IMR-90 (cell line): ENCODE measurements around the gene ARL6IP5. TPM values are rescaled to one million over a fixed set of nuclear protein-coding genes. Genes with fewer than 3 reads are reported as not detected.
A peak's percentile ranks its signal among the peaks of the same experiment; 100 is the strongest.

Experiments
- ATAC-seq: fragments of 200-7000 bp; cut with Tn5 transposase; 2 replicates; pipeline ENCODE4 v1.9.1; 2020; ENCODE audit warnings: low read depth, mild to moderate bottlenecking, moderate library complexity
- BruUV-seq: library from RNA; stranded (reverse); fragments of 400-500 nt; replicated peaks from 2 replicates; lab custom pipeline; 2021; lab: Mats Ljungman, UMichigan
- CTCF ChIA-PET: fragments of 300-600 bp; formaldehyde crosslinking; extraction: SDS; loops from one replicate; lab custom pipeline; 2021; ENCODE audit warnings: antibody characterized with exemption; lab: Yijun Ruan, JAX
- POLR2A ChIA-PET: fragments of 300-600 bp; sonication (Branson Sonifier 250); formaldehyde crosslinking; loops from one replicate; lab custom pipeline; 2022; ENCODE audit warnings: antibody characterized with exemption; ENCODE audit not compliant: unreplicated experiment; lab: Charles Lee
- DNase-seq: peaks from one replicate; pipeline ENCODE4 v3.0.0; 2013
- H2AFZ ChIP-seq: replicated peaks from 2 replicates; pipeline ENCODE3; 2013; ENCODE audit warnings: low read length, mild to moderate bottlenecking; ENCODE audit not compliant: poor library complexity
- H2AK5ac ChIP-seq: 2 replicates; pipeline ENCODE4 v1.6.1; 2013; ENCODE audit warnings: low read depth, low read length, inconsistent platforms
- H2AK9ac ChIP-seq: replicated peaks from 2 replicates; pipeline ENCODE3; 2013; ENCODE audit warnings: mild to moderate bottlenecking, low read depth, low read length, moderate library complexity; ENCODE audit not compliant: poor library complexity
- H2BK120ac ChIP-seq: 2 replicates; pipeline ENCODE4 v1.6.1; 2013; ENCODE audit warnings: low read depth, low read length, inconsistent platforms
- H2BK15ac ChIP-seq: 3 replicates; pipeline ENCODE4 v1.6.1; 2013; ENCODE audit warnings: low read depth, low read length, inconsistent platforms
- H2BK20ac ChIP-seq: 2 replicates; pipeline ENCODE4 v1.6.1; 2013; ENCODE audit warnings: low read depth, mild to moderate bottlenecking, inconsistent platforms, low read length, moderate library complexity
- H2BK5ac ChIP-seq: 2 replicates; pipeline ENCODE4 v1.6.1; 2013; ENCODE audit warnings: mild to moderate bottlenecking, low read depth, low read length, inconsistent platforms; ENCODE audit not compliant: poor library complexity, severe bottlenecking
- H3K14ac ChIP-seq: replicated peaks from 2 replicates; pipeline ENCODE4 v1.6.1; 2013; ENCODE audit warnings: low read depth, low read length, inconsistent platforms
- H3K18ac ChIP-seq: 2 replicates; pipeline ENCODE4 v1.6.1; 2013; ENCODE audit warnings: low read depth, low read length, control low read depth
- H3K23ac ChIP-seq: 2 replicates; pipeline ENCODE4 v1.6.1; 2013; ENCODE audit warnings: low read depth, low read length, inconsistent platforms
- H3K27ac ChIP-seq: 2 replicates; pipeline ENCODE4 v1.5.1; 2013; ENCODE audit warnings: mild to moderate bottlenecking, control low read depth, low read length; ENCODE audit not compliant: insufficient read depth
- H3K27me3 ChIP-seq: 2 replicates; pipeline ENCODE4 v1.6.1; 2013; ENCODE audit warnings: low read length; ENCODE audit not compliant: control insufficient read depth, insufficient read depth
- H3K36me3 ChIP-seq: 2 replicates; pipeline ENCODE4 v1.6.1; 2013; ENCODE audit warnings: low read length, mixed read lengths; ENCODE audit not compliant: control insufficient read depth, insufficient read depth
- H3K4ac ChIP-seq: 2 replicates; pipeline ENCODE4 v1.6.1; 2013; ENCODE audit warnings: low read depth, low read length, inconsistent platforms
- H3K4me1 ChIP-seq: 2 replicates; pipeline ENCODE4 v1.6.1; 2013; ENCODE audit warnings: low read length, mixed read lengths; ENCODE audit not compliant: control insufficient read depth, insufficient read depth
- H3K4me2 ChIP-seq: 2 replicates; pipeline ENCODE4 v1.6.1; 2013; ENCODE audit warnings: low read depth, mild to moderate bottlenecking, control low read depth, low read length, moderate library complexity
- H3K4me3 ChIP-seq: 2 replicates; pipeline ENCODE4 v1.5.1; 2013; ENCODE audit warnings: low read depth, mild to moderate bottlenecking, control low read depth, low read length, moderate library complexity; ENCODE audit not compliant: insufficient read depth
- H3K56ac ChIP-seq: 2 replicates; pipeline ENCODE4 v1.6.1; 2013; ENCODE audit warnings: low read length, inconsistent platforms; ENCODE audit not compliant: insufficient read depth; ENCODE audit errors: extremely low read depth
- H3K79me1 ChIP-seq, 2 experiments: 2 replicates each; pipeline ENCODE4 v1.6.1; 2013; ENCODE audit warnings: low read length in 2 of 2, inconsistent platforms in 1 of 2, low read depth in 1 of 2
- H3K9ac ChIP-seq: 2 replicates; pipeline ENCODE4 v1.6.1; 2013; ENCODE audit warnings: low read depth, low read length, control low read depth
- H3K9me1 ChIP-seq: 2 replicates; pipeline ENCODE4 v1.6.1; 2013; ENCODE audit warnings: low read length, inconsistent platforms; ENCODE audit not compliant: insufficient read depth
- H3K9me3 ChIP-seq: 2 replicates; pipeline ENCODE4 v1.6.1; 2013; ENCODE audit warnings: low read length; ENCODE audit not compliant: control insufficient read depth, insufficient read depth
- H4K20me1 ChIP-seq: 2 replicates; pipeline ENCODE4 v1.6.1; 2013; ENCODE audit warnings: low read length, inconsistent platforms; ENCODE audit not compliant: insufficient read depth
- H4K5ac ChIP-seq: 2 replicates; pipeline ENCODE4 v1.6.1; 2013; ENCODE audit warnings: mild to moderate bottlenecking, low read depth, low read length, control low read depth
- H4K8ac ChIP-seq, 2 experiments: 2 replicates each; pipeline ENCODE4 v1.6.1; 2013; ENCODE audit warnings: low read depth in 2 of 2, low read length in 2 of 2, control low read depth in 1 of 2, inconsistent platforms in 1 of 2
- H4K91ac ChIP-seq: 2 replicates; pipeline ENCODE4 v1.6.1; 2013; ENCODE audit warnings: low read depth, low read length, inconsistent platforms; ENCODE audit not compliant: insufficient read depth
- BHLHE40 ChIP-seq: fragments of 150-350 bp; IDR thresholded peaks from 2 replicates; pipeline ENCODE4 v1.6.1; 2016; ENCODE audit warnings: mild to moderate bottlenecking, low read depth, low read length
- CHD1 ChIP-seq: IDR thresholded peaks from 2 replicates; pipeline ENCODE4 v1.6.1; 2012; ENCODE audit warnings: low read depth, low read length, improper control_type of control experiment
- FOS ChIP-seq: fragments of 150-350 bp; IDR thresholded peaks from 2 replicates; pipeline ENCODE4 v1.6.1; 2016; ENCODE audit warnings: low read depth, low read length
- MAFK ChIP-seq: IDR thresholded peaks from 2 replicates; pipeline ENCODE4 v1.6.1; 2012; ENCODE audit warnings: low read depth, low read length, improper control_type of control experiment
- MAZ ChIP-seq: IDR thresholded peaks from 2 replicates; pipeline ENCODE4 v1.6.1; 2012; ENCODE audit warnings: low read depth, mild to moderate bottlenecking, low read length, improper control_type of control experiment, moderate library complexity, borderline replicate concordance
- MXI1 ChIP-seq: IDR thresholded peaks from 2 replicates; pipeline ENCODE4 v1.6.1; 2012; ENCODE audit warnings: low read depth, mild to moderate bottlenecking, low read length, moderate library complexity, borderline replicate concordance
- POLR2A ChIP-seq: IDR thresholded peaks from 2 replicates; pipeline ENCODE4 v1.6.1; 2012; ENCODE audit warnings: mild to moderate bottlenecking, low read depth, low read length
- RAD21 ChIP-seq: IDR thresholded peaks from 2 replicates; pipeline ENCODE4 v1.6.1; 2012; ENCODE audit warnings: low read length, improper control_type of control experiment
- RCOR1 ChIP-seq: IDR thresholded peaks from 2 replicates; pipeline ENCODE4 v1.6.1; 2012; ENCODE audit warnings: mild to moderate bottlenecking, low read length, improper control_type of control experiment; ENCODE audit not compliant: insufficient replicate concordance
- RFX5 ChIP-seq: IDR thresholded peaks from 2 replicates; pipeline ENCODE4 v1.8.0; 2012; ENCODE audit warnings: low read depth, mild to moderate bottlenecking, low read length, moderate library complexity
- SMC3 ChIP-seq: fragments of 150-350 bp; IDR thresholded peaks from 2 replicates; pipeline ENCODE4 v1.6.1; 2016; ENCODE audit warnings: low read depth, mild to moderate bottlenecking, antibody characterized with exemption, low read length, moderate library complexity
- WGBS, 2 experiments: methylation state at CpG; one replicate each; pipeline versions ENCODE4 v1.1.5 to v1.1.7; 2013; ENCODE audit warnings: missing lambda C conversion rate in 2 of 2; ENCODE audit not compliant: insufficient read length in 1 of 2; ENCODE audit errors: extremely low coverage in 2 of 2; 5-methylcytosine and 5-hydroxymethylcytosine counted together
- dilution Hi-C: fragments of 300-500 bp; cut with HindIII; formaldehyde crosslinking; loops from one replicate; pipeline ENCODE4 v1.14.3; 2018; ENCODE audit warnings: low sequenced_read_pairs; ENCODE audit not compliant: unreplicated experiment
- in situ Hi-C: fragments of 300-500 bp; cut with MboI; formaldehyde crosslinking; loops from 3 replicates; pipeline ENCODE4 v1.14.3; 2019; ENCODE audit warnings: low sequenced_read_pairs, inconsistent platforms, mixed read lengths
- intact Hi-C: fragments of 100-400 bp; cut with micrococcal nuclease; formaldehyde crosslinking; loops from 2 replicates; pipeline ENCODE4 v1.10.0; 2022
- polyA plus RNA-seq, 3 experiments: library from polyadenylated mRNA; depleted of rRNA; stranded (reverse); fragments of >200 nt; gene quantifications; 2 replicates each; pipeline ENCODE4 v1.2.3, GENCODE V29; 2012; ENCODE audit warnings: low replicate concordance in 1 of 3
- total RNA-seq: library from RNA; depleted of rRNA; stranded (reverse); fragments of >200 nt; gene quantifications from 2 replicates; pipeline ENCODE4 v1.2.3, GENCODE V29; 2012
- TF ChIP-seq, protein P1 (sequence below): conservative IDR thresholded peaks from 2 replicates; pipeline ENCODE4 v1.5.1; 2012; ENCODE audit warnings: mild to moderate bottlenecking, low read depth, low read length, improper control_type of control experiment
- TF ChIP-seq, protein P2 (sequence below): fragments of 150-350 bp; IDR thresholded peaks from 2 replicates; pipeline ENCODE4 v1.6.1; 2017; ENCODE audit warnings: mild to moderate bottlenecking, antibody characterized with exemption, low read length, low read depth
- TF ChIP-seq, protein P3 (sequence below): fragments of 150-350 bp; IDR thresholded peaks from 2 replicates; pipeline ENCODE4 v1.6.1; 2016; ENCODE audit warnings: low read depth, mild to moderate bottlenecking, low read length, moderate library complexity, borderline replicate concordance

The ARL6IP5 gene
- total and polyA plus RNA-seq, 2 of the 4 experiments (the other 2 are of a cell fraction) = 76.4 to 98.8 TPM

DNA sequence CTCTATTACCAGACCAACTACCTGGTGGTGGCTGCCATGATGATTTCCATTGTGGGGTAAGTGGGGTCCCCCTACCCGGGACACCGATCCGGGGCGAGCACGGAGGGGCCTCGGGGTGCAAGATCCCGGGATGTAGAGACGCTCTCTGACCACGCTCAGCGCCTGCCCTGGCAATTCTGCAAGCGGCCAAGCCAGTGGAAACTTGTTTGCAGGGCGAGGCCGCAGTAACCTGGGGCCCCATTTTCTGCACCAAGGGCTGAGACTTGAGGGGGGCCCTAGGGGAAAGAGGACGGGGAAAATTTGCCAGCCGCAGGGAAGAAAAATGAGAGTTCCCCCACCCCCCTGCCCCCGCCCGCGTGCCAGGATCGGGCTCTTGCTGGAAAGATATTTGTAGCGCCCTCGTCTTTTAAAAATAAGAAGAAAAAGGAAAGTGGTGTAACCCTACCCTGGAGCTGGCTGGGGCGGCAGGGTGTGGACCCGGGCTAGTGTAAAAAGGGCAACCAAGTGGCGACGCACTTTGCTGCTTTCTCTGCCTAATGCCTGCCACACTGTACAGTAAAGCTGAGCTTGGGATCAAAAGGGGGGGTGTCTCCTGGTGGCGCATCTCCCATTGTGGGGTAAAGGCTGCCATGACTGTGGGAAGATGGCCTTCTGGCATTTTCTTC is 563 bp downstream of the ARL6IP5 start:
- Histone ChIP-seq H2BK5ac (peak overlapping the region; percentile 87), H3K79me1 (peaks cover 5 to 44% of the 10 kb centered on the region in 2 experiments; a peak in 3 of 4 replicates), H2AK5ac (peak overlapping the region; percentile 87), H3K18ac (peak overlapping the region; percentile 80), H3K4me3 (peak overlapping the region; percentile 87), H2AFZ (peak overlapping the region; percentile 83), H3K4ac (peak overlapping the region; percentile 97), H2BK15ac (peak overlapping the region; percentile 67; the same call in 2 of the 3 replicates), H3K56ac (peak overlapping the region; percentile 86), H4K91ac (peak overlapping the region; percentile 89), H3K27me3 (no peaks in the 10 kb centered on the region), H2BK20ac (peak overlapping the region; percentile 66), H3K4me2 (peak overlapping the region; percentile 78), H3K9me1 (peaks cover 19% of the 10 kb centered on the region), H3K36me3 (peaks cover 3% of the 10 kb centered on the region; the same call in 1 of the 2 replicates), H4K20me1 (peaks cover 18% of the 10 kb centered on the region; the same call in 1 of the 2 replicates), H3K4me1 (peaks cover 13% of the 10 kb centered on the region), H4K5ac (peak overlapping the region; percentile 73), H4K8ac (peak overlapping the region; percentile 67 to 93), H3K23ac (peak overlapping the region; percentile 93), H3K9ac (peak overlapping the region; percentile 79), H3K27ac (peak overlapping the region; percentile 86), H3K14ac (peak overlapping the region; percentile 97), H3K9me3 (no peaks in the 10 kb centered on the region), H2AK9ac (peak overlapping the region; percentile 99), H2BK120ac (peak overlapping the region; percentile 90)
- POLR2A ChIA-PET = interaction anchor here (0.6 kb wide), 2 partner anchors 475 to 560 kb away, joined by 3 to 5 read pairs; no protein-coding TSS in a partner anchor
- dilution Hi-C loops = no loop called here
- WGBS, 2 experiments = 0% methylated on average over 4 of the region's 26 CpGs; no CpG with 5 or more reads in 1 of the 2 experiments
- DNase-seq (no peak), ATAC-seq (peak; percentile 2)
- in situ Hi-C loops = no loop called here
- intact Hi-C loops = loop anchor here (10.0 kb wide), 2 partner anchors 780 to 860 kb away; no protein-coding TSS in a partner anchor
- CTCF ChIA-PET = interaction anchor here (0.7 to 1.4 kb wide), 2 partner anchors 36 to 1263 kb away, joined by 3 read pairs; no protein-coding TSS in a partner anchor
- no TSS peak for BruUV-seq
- TF ChIP-seq RFX5 (no peak), FOS (no peak), SMC3 (no peak), MAFK (no peak), CHD1 (no peak), MXI1 (no peak), POLR2A (no peak), BHLHE40 (no peak), RCOR1 (no peak), MAZ (no peak), RAD21 (no peak)
- TF ChIP-seq, protein P1, sequence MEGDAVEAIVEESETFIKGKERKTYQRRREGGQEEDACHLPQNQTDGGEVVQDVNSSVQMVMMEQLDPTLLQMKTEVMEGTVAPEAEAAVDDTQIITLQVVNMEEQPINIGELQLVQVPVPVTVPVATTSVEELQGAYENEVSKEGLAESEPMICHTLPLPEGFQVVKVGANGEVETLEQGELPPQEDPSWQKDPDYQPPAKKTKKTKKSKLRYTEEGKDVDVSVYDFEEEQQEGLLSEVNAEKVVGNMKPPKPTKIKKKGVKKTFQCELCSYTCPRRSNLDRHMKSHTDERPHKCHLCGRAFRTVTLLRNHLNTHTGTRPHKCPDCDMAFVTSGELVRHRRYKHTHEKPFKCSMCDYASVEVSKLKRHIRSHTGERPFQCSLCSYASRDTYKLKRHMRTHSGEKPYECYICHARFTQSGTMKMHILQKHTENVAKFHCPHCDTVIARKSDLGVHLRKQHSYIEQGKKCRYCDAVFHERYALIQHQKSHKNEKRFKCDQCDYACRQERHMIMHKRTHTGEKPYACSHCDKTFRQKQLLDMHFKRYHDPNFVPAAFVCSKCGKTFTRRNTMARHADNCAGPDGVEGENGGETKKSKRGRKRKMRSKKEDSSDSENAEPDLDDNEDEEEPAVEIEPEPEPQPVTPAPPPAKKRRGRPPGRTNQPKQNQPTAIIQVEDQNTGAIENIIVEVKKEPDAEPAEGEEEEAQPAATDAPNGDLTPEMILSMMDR = no peak
- TF ChIP-seq, protein P2, sequence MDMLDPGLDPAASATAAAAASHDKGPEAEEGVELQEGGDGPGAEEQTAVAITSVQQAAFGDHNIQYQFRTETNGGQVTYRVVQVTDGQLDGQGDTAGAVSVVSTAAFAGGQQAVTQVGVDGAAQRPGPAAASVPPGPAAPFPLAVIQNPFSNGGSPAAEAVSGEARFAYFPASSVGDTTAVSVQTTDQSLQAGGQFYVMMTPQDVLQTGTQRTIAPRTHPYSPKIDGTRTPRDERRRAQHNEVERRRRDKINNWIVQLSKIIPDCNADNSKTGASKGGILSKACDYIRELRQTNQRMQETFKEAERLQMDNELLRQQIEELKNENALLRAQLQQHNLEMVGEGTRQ = no peak
- TF ChIP-seq, protein P3, sequence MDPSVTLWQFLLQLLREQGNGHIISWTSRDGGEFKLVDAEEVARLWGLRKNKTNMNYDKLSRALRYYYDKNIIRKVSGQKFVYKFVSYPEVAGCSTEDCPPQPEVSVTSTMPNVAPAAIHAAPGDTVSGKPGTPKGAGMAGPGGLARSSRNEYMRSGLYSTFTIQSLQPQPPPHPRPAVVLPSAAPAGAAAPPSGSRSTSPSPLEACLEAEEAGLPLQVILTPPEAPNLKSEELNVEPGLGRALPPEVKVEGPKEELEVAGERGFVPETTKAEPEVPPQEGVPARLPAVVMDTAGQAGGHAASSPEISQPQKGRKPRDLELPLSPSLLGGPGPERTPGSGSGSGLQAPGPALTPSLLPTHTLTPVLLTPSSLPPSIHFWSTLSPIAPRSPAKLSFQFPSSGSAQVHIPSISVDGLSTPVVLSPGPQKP = no peak
